ENCODE measurements around the gene NEDD4L. TPM values are rescaled to one million over a fixed set of nuclear protein-coding genes. Genes with fewer than 3 reads are reported as not detected.
"Not testable (repeated sequence)": the region's sequence is repeated elsewhere in the genome, so short reads cannot be mapped to it uniquely, and the experiment has no call there.

The NEDD4L gene
- total and polyA plus RNA-seq, 4 donors: 10.2 to 20.3 (median 13.2) TPM

DNA sequence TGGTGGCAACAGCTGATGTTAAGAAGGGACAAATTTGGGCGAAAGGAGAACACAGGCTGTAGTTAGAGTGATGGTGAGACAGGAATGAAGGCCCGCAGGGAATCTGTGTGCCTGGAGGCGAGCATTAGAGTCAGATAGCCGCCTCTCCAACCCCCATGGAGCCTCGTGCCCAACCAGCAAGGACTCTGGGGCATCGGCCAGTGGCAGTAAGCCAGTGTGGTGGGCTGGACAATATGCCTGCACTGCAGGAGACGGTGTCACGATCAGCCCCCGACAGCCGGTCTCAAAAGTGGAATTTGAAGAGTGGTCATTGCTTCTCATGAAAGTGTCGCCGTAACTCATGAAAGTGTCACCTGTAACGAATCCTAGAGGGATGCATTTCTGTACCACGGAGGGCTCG lies 335.4 kb downstream of the NEDD4L start:
- peaks cover 0 to 3% (median under 1%) of the 10 kb centered on the region in 4 donors for H3K36me3 ChIP-seq (ENCODE audit: control insufficient read depth in 4 of 4, insufficient read depth in 3 of 4, low read depth in 1 of 4, low read length in 3 of 4)
- no peak for DNase-seq (ENCODE audit: low spot score)
- no peak overlapping the region for H3K27ac ChIP-seq (ENCODE audit: low read depth in 1 of 2, low read length in 2 of 2)
- H3K9ac ChIP-seq (ENCODE audit: low read depth in 1 of 2, low read length in 2 of 2): no peak overlapping the region
- no peaks in the 10 kb centered on the region for H3K4me1 ChIP-seq (ENCODE audit: control insufficient read depth in 4 of 4, insufficient read depth in 4 of 4, low read length in 3 of 4)
- no peaks in the 10 kb centered on the region for H3K9me3 ChIP-seq (ENCODE audit: control insufficient read depth in 4 of 4, low read length in 3 of 4)
- no peak overlapping the region for H3K4me3 ChIP-seq (ENCODE audit: low read depth in 1 of 3, low read length in 3 of 3)
- H3K27me3 ChIP-seq (ENCODE audit: control insufficient read depth in 4 of 4, insufficient read depth in 4 of 4, low read length in 3 of 4): no peaks in the 10 kb centered on the region
- TF ChIP-seq SP1 (IDR thresholded peaks at IDR 0.05): no peak
- WGBS: 96% methylated on average over 15 of the region's 15 CpGs

DNA sequence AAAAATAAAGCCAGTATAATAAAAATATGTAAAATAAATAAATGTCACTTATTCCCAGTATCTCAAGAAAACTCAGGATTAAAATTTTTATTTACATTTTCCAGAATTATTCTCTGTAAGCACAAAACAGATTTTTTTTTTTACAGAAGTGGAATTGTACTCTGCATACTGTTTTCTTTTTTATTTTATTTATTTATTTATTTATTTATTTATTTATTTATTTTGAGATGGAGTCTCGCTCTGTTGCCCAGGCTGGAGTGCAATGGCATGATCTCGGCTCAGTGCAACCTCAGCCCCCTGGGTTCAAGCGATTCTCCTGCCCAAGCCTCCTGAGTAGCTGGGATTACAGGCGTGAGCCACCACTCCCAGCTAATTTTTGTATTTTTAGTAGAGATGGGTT lies 336.1 kb downstream of the NEDD4L start:
- H3K9me3 ChIP-seq (ENCODE audit: control insufficient read depth in 4 of 4, low read length in 3 of 4); H3K27ac ChIP-seq (ENCODE audit: low read depth in 1 of 2, low read length in 2 of 2); DNase-seq (ENCODE audit: low spot score); H3K27me3 ChIP-seq (ENCODE audit: control insufficient read depth in 4 of 4, insufficient read depth in 4 of 4, low read length in 3 of 4); H3K4me3 ChIP-seq (ENCODE audit: low read depth in 1 of 3, low read length in 3 of 3); H3K9ac ChIP-seq (ENCODE audit: low read depth in 1 of 2, low read length in 2 of 2); H3K36me3 ChIP-seq (ENCODE audit: control insufficient read depth in 4 of 4, insufficient read depth in 3 of 4, low read depth in 1 of 4, low read length in 3 of 4); H3K4me1 ChIP-seq (ENCODE audit: control insufficient read depth in 4 of 4, insufficient read depth in 4 of 4, low read length in 3 of 4): not testable (repeated sequence)
- WGBS: 96% methylated on average over 4 of the region's 4 CpGs

DNA sequence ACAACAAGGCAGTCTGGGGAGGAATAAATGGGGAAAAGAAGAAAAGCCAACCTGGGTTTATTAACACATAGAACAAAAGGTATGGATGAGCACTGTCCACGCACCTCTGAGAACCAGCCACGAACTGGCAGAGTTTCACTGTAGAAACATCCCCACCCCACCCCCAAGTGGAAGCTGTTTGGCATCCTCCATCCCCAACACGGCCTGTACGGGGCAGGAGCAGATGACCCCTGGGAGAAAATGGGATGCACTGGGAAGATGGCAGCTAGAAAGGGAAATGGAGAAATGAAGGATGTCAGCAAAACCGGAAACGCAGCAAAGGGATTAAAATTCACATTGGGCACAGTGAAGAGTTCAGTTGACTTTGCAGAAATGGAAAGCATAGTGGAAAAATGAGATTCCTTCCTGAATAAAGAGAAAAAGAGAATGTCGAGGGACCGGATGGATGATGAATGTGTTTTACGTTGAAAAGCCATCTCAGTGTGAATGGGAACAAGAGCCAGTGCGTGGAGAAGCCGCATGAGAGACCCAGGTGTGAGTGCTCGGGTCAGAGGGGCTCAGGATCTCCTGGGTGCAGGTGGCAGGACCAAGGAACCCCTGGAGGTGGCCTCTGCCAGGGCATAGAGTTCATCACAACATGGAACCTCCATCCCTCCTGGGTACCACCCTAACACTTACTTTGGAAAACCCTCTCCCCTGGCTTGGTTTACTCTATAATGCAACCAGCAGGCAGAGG lies 337.8 kb downstream of the NEDD4L start:
- TF ChIP-seq JUND (IDR thresholded peaks at IDR 0.05) (no peak), SP1 (IDR thresholded peaks at IDR 0.05) (no peak), HNF4G (IDR thresholded peaks at IDR 0.05) (no peak), HNF4A (conservative IDR thresholded peaks at IDR 0.05) (no peak), TAF1 (conservative IDR thresholded peaks at IDR 0.05) (no peak)
- TF ChIP-seq, protein P1, sequence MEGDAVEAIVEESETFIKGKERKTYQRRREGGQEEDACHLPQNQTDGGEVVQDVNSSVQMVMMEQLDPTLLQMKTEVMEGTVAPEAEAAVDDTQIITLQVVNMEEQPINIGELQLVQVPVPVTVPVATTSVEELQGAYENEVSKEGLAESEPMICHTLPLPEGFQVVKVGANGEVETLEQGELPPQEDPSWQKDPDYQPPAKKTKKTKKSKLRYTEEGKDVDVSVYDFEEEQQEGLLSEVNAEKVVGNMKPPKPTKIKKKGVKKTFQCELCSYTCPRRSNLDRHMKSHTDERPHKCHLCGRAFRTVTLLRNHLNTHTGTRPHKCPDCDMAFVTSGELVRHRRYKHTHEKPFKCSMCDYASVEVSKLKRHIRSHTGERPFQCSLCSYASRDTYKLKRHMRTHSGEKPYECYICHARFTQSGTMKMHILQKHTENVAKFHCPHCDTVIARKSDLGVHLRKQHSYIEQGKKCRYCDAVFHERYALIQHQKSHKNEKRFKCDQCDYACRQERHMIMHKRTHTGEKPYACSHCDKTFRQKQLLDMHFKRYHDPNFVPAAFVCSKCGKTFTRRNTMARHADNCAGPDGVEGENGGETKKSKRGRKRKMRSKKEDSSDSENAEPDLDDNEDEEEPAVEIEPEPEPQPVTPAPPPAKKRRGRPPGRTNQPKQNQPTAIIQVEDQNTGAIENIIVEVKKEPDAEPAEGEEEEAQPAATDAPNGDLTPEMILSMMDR (IDR thresholded peaks at IDR 0.05; ENCODE audit: low read depth, low read length, missing input control): no peak
- TF ChIP-seq, protein P2, sequence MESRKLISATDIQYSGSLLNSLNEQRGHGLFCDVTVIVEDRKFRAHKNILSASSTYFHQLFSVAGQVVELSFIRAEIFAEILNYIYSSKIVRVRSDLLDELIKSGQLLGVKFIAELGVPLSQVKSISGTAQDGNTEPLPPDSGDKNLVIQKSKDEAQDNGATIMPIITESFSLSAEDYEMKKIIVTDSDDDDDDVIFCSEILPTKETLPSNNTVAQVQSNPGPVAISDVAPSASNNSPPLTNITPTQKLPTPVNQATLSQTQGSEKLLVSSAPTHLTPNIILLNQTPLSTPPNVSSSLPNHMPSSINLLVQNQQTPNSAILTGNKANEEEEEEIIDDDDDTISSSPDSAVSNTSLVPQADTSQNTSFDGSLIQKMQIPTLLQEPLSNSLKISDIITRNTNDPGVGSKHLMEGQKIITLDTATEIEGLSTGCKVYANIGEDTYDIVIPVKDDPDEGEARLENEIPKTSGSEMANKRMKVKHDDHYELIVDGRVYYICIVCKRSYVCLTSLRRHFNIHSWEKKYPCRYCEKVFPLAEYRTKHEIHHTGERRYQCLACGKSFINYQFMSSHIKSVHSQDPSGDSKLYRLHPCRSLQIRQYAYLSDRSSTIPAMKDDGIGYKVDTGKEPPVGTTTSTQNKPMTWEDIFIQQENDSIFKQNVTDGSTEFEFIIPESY (IDR thresholded peaks at IDR 0.05): no peak
- 96% methylated on average over 12 of the region's 12 CpGs for WGBS
- H3K36me3 ChIP-seq (ENCODE audit: control insufficient read depth in 4 of 4, insufficient read depth in 3 of 4, low read depth in 1 of 4, low read length in 3 of 4): peaks cover 0 to 3% (median 2%) of the 10 kb centered on the region in 4 donors
- no peak overlapping the region for H3K4me3 ChIP-seq (ENCODE audit: low read depth in 1 of 3, low read length in 3 of 3)
- H3K27ac ChIP-seq (ENCODE audit: low read depth in 1 of 2, low read length in 2 of 2): no peak overlapping the region
- H3K9ac ChIP-seq (ENCODE audit: low read depth in 1 of 2, low read length in 2 of 2): no peak overlapping the region
- no peaks in the 10 kb centered on the region for H3K27me3 ChIP-seq (ENCODE audit: control insufficient read depth in 4 of 4, insufficient read depth in 4 of 4, low read length in 3 of 4)
- no peak for DNase-seq (ENCODE audit: low spot score)
- H3K9me3 ChIP-seq (ENCODE audit: control insufficient read depth in 4 of 4, low read length in 3 of 4): no peaks in the 10 kb centered on the region
- no peaks in the 10 kb centered on the region for H3K4me1 ChIP-seq (ENCODE audit: control insufficient read depth in 4 of 4, insufficient read depth in 4 of 4, low read length in 3 of 4)

DNA sequence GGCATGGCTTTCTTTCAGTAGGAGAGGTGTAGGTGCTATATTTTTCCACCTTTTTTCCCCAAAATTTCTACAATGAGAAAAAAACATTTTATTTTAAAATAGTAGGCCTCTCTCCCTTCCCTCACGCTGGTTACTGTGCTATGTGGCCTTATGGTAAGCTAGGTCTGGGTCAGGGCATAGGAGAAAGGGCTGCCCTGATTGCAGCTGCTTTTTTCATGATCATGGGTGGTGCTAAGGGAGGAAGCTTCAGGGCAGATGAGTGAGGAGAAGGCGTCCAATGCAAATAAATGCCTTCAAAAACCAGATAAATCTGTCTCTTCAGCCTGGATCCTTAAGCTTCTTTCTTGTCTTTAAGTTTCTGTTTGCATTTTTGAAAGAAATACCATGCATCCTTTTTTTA lies 338.4 kb downstream of the NEDD4L start:
- H3K27me3 ChIP-seq (ENCODE audit: control insufficient read depth in 4 of 4, insufficient read depth in 4 of 4, low read length in 3 of 4): no peaks in the 10 kb centered on the region
- H3K36me3 ChIP-seq (ENCODE audit: control insufficient read depth in 4 of 4, insufficient read depth in 3 of 4, low read depth in 1 of 4, low read length in 3 of 4): peaks cover 0 to 3% (median 2%) of the 10 kb centered on the region in 4 donors
- H3K9ac ChIP-seq (ENCODE audit: low read depth in 1 of 2, low read length in 2 of 2): no peak overlapping the region
- H3K4me1 ChIP-seq (ENCODE audit: control insufficient read depth in 4 of 4, insufficient read depth in 4 of 4, low read length in 3 of 4): no peaks in the 10 kb centered on the region
- no peak overlapping the region for H3K27ac ChIP-seq (ENCODE audit: low read depth in 1 of 2, low read length in 2 of 2)
- H3K9me3 ChIP-seq (ENCODE audit: control insufficient read depth in 4 of 4, low read length in 3 of 4): no peaks in the 10 kb centered on the region
- no peak for DNase-seq (ENCODE audit: low spot score)
- no peak overlapping the region for H3K4me3 ChIP-seq (ENCODE audit: low read depth in 1 of 3, low read length in 3 of 3)
- 92% methylated on average over 2 of the region's 2 CpGs for WGBS
- TF ChIP-seq RAD21 (IDR thresholded peaks at IDR 0.05): no peak
- TF ChIP-seq, protein P1 (IDR thresholded peaks at IDR 0.05; ENCODE audit: low read depth, low read length, missing input control): no peak
- no peak for TF ChIP-seq NR2F2 (IDR thresholded peaks at IDR 0.05)
- no peak for TF ChIP-seq JUND (IDR thresholded peaks at IDR 0.05)
- TF ChIP-seq GABPA (IDR thresholded peaks at IDR 0.05 in 1 of 2, conservative IDR thresholded peaks at IDR 0.05 in 1 of 2): no peak
- no peak for TF ChIP-seq HNF4G (IDR thresholded peaks at IDR 0.05)
- TF ChIP-seq, protein P3, sequence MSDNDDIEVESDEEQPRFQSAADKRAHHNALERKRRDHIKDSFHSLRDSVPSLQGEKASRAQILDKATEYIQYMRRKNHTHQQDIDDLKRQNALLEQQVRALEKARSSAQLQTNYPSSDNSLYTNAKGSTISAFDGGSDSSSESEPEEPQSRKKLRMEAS (IDR thresholded peaks at IDR 0.05): no peak
- TF ChIP-seq SP1 (IDR thresholded peaks at IDR 0.05): no peak
- TF ChIP-seq FOXA2 (IDR thresholded peaks at IDR 0.05): no peak
- TF ChIP-seq, protein P2 (IDR thresholded peaks at IDR 0.05): no peak
- no peak for TF ChIP-seq TAF1 (conservative IDR thresholded peaks at IDR 0.05)
- no peak for TF ChIP-seq YY1 (IDR thresholded peaks at IDR 0.05)

Data from liver (tissue), 9 donors.